Measurements from ENCODE around the gene C10orf95. TPM values are rescaled to one million over a fixed set of nuclear protein-coding genes. Genes with fewer than 3 reads are reported as not detected.

The C10orf95 gene
- polyA plus RNA-seq, 2 of the 4 experiments (the other 2 are of a cell fraction) = 0.12 to 0.13 TPM

DNA sequence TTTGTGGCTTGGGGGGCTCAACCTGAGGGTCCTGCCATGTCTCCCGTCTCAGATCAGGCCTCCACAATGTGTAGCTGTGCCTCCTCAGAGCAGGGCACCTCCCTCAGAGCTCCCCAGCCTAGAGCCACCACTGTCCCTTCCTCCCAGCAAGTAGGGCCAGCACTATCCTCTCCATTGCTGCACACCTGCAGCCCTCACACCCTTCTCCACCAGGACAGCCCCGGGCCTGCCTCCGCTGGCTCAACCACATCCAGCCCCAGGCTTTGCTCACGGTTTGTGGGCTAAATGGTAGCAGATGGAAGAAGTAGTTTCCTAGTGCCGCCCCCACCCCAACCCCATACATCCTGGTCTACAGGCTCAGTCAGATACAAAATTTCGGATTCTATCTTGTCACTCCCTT lies 45.7 kb downstream of the C10orf95 start:
- ATAC-seq = peak in 1 of 2 experiments; percentile 1; a peak in 2 of 6 replicates
- 65% methylated on average over 5 of the region's 6 CpGs for WGBS (ENCODE audit: missing lambda C conversion rate)
- H3K4me2 ChIP-seq = no peak overlapping the region
- ChIA-PET CTCF (interaction anchor here (1.2 to 16.2 kb wide), 8 partner anchors 9 to 186 kb away, joined by 3 to 450 read pairs (median 74); partner anchors contain the start of genes CUEDC2, ELOVL3, FBXL15 and NFKB2), POLR2A (interaction anchor here (0.9 to 1.2 kb wide), 2 partner anchors 10 to 20 kb away, joined by 3 to 4 read pairs; partner anchors contain the start of gene NFKB2)
- TF ChIP-seq, protein P1, sequence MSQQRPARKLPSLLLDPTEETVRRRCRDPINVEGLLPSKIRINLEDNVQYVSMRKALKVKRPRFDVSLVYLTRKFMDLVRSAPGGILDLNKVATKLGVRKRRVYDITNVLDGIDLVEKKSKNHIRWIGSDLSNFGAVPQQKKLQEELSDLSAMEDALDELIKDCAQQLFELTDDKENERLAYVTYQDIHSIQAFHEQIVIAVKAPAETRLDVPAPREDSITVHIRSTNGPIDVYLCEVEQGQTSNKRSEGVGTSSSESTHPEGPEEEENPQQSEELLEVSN (IDR thresholded peaks at IDR 0.05; ENCODE audit: borderline replicate concordance, low read depth) = no peak
- TF ChIP-seq RAD21 (conservative IDR thresholded peaks at IDR 0.05 in 1 of 2, IDR thresholded peaks at IDR 0.05 in 1 of 2) = no peak
- no peak for TF ChIP-seq EP300 (IDR thresholded peaks at IDR 0.05)
- no peak for TF ChIP-seq RFX5 (IDR thresholded peaks at IDR 0.05)
- TF ChIP-seq, protein P2, sequence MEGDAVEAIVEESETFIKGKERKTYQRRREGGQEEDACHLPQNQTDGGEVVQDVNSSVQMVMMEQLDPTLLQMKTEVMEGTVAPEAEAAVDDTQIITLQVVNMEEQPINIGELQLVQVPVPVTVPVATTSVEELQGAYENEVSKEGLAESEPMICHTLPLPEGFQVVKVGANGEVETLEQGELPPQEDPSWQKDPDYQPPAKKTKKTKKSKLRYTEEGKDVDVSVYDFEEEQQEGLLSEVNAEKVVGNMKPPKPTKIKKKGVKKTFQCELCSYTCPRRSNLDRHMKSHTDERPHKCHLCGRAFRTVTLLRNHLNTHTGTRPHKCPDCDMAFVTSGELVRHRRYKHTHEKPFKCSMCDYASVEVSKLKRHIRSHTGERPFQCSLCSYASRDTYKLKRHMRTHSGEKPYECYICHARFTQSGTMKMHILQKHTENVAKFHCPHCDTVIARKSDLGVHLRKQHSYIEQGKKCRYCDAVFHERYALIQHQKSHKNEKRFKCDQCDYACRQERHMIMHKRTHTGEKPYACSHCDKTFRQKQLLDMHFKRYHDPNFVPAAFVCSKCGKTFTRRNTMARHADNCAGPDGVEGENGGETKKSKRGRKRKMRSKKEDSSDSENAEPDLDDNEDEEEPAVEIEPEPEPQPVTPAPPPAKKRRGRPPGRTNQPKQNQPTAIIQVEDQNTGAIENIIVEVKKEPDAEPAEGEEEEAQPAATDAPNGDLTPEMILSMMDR (IDR thresholded peaks at IDR 0.05) = no peak
- no peak for TF ChIP-seq SREBF2 (IDR thresholded peaks at IDR 0.05)
- TF ChIP-seq EHF (CRISPR knock-in tag; IDR thresholded peaks at IDR 0.05) = no peak
- TF ChIP-seq HOXB5 (CRISPR knock-in tag; IDR thresholded peaks at IDR 0.05) = no peak
- no peak for TF ChIP-seq FOSL2 (IDR thresholded peaks at IDR 0.05)
- TF ChIP-seq FOSL2 (CRISPR knock-in tag; IDR thresholded peaks at IDR 0.05) = no peak
- TF ChIP-seq RNF2 (IDR thresholded peaks at IDR 0.05; ENCODE audit: borderline replicate concordance, low read depth) = no peak
- no peak for TF ChIP-seq RCOR1 (IDR thresholded peaks at IDR 0.05; ENCODE audit: low read depth, low read length)
- H3K4me3 ChIP-seq = no peak overlapping the region
- H3K9me3 ChIP-seq = no peaks in the 10 kb centered on the region
- no peak for FAIRE-seq
- peaks cover 19% of the 10 kb centered on the region for H3K4me1 ChIP-seq
- no peak overlapping the region for H3K27ac ChIP-seq
- DNase-seq (ENCODE audit: low read depth in 1 of 2, low spot score in 1 of 2) = no peak

DNA sequence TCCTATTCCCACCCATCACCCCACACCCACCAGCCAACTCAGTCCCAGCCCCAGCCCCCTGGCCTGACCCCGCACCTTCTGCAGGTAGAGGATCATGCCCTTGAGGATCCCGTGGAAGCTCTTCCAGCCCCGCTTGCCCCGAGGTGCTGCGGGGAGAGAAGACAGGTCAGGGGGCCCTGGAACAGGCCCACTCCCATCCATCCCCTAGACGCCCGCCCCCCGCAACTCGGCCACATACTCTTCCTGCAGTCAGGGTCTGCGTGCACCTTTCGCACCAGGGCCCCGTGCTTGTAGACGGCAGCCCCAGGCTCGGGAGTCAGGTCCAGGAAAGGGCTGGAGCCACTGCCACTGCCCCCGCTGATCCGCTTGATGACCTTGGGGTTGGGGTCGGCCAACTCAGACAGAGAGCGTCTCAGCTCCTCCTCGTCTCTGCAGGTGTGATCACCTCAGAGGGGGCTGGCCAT lies 46.2 kb downstream of the C10orf95 start:
- DNase-seq (ENCODE audit: low read depth in 1 of 2, low spot score in 1 of 2) (no peak), FAIRE-seq (no peak), ATAC-seq (no peak)
- H3K9me3 ChIP-seq = no peaks in the 10 kb centered on the region
- H3K27ac ChIP-seq = no peak overlapping the region
- ChIA-PET POLR2A (interaction anchor here (0.9 to 1.2 kb wide), 2 partner anchors 10 to 21 kb away, joined by 3 to 4 read pairs; partner anchors contain the start of gene NFKB2), CTCF (interaction anchor here (1.0 to 16.2 kb wide), 10 partner anchors 10 to 235 kb away, joined by 3 to 450 read pairs (median 51); partner anchors contain the start of genes CUEDC2, ELOVL3, FBXL15 and NFKB2)
- TF ChIP-seq POLR2AphosphoS2 (conservative IDR thresholded peaks at IDR 0.05; ENCODE audit: low read length) (peak; percentile 80; the same call in 1 of the 2 replicates), EHF (CRISPR knock-in tag; IDR thresholded peaks at IDR 0.05) (no peak), RAD21 (conservative IDR thresholded peaks at IDR 0.05 in 1 of 2, IDR thresholded peaks at IDR 0.05 in 1 of 2) (no peak), KDM5A (IDR thresholded peaks at IDR 0.05) (no peak), SREBF2 (IDR thresholded peaks at IDR 0.05) (no peak)
- H3K4me3 ChIP-seq = no peak overlapping the region
- 95% methylated on average over 5 of the region's 19 CpGs for WGBS (ENCODE audit: missing lambda C conversion rate)
- H3K4me1 ChIP-seq = peaks cover 19% of the 10 kb centered on the region
- no peak overlapping the region for H3K4me2 ChIP-seq

DNA sequence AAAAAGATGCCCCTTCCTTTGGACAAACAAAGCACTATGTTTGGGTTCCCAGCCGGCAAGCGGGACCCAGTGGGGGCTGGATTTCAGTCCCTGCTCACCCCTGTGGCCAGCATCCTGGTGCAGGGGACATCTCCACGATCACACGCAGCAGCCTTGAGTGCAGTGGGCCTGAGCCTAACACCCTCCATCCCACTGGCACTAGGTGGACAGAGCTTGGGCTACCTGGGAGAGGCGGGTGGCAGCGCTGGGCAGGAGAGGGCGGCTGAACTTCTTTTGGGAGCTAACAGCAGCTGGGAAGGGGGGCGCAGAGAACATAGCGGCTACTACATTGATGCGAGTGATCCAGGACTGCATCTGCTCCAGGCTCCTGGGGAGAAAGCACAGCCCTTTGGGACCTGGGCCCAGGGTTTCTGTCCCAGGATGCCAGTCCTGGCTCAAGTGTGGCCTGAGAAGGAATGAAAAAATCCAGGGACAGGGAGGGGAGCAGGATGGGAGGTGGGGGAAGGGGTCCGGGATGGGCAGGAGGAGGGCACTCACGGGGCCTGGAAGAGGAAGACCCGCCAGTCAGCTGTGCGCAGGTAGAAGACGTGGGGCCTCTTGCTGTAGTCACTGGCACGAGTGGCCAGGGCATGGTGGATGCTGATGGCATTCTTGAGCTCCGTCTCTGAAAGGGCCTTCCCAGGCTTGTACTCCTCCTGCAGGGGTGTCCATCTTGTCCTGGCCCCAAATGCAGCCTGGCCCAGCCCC lies 46.8 kb downstream of the C10orf95 start:
- Histone ChIP-seq H3K9me3 (no peaks in the 10 kb centered on the region), H3K4me3 (no peak overlapping the region), H3K4me1 (peaks cover 24% of the 10 kb centered on the region), H3K27ac (no peak overlapping the region), H3K4me2 (no peak overlapping the region)
- 0 out of 2 replicates have a peak, but pooled peaks have one; percentile 20 for TF ChIP-seq TFCP2L1 (CRISPR knock-in tag; IDR thresholded peaks at IDR 0.05)
- TF ChIP-seq KDM5A (IDR thresholded peaks at IDR 0.05) = no peak
- no peak for ATAC-seq
- WGBS (ENCODE audit: missing lambda C conversion rate) = 85% methylated on average over 16 of the region's 17 CpGs
- ChIA-PET CTCF (interaction anchor here (0.9 to 16.2 kb wide), 16 partner anchors 9 to 235 kb away, joined by 3 to 450 read pairs (median 7); partner anchors contain the start of genes CUEDC2, ELOVL3, FBXL15 and NFKB2), POLR2A (interaction anchor here (0.6 to 1.2 kb wide), 4 partner anchors 9 to 22 kb away, joined by 3 to 6 read pairs (median 4); partner anchors contain the start of genes FBXL15 and NFKB2)
- DNase-seq (ENCODE audit: low read depth in 1 of 2, low spot score in 1 of 2) = no peak
- no peak for FAIRE-seq

All from A549 (cell line).